ENCODE data around the gene PCNA.

DNA sequence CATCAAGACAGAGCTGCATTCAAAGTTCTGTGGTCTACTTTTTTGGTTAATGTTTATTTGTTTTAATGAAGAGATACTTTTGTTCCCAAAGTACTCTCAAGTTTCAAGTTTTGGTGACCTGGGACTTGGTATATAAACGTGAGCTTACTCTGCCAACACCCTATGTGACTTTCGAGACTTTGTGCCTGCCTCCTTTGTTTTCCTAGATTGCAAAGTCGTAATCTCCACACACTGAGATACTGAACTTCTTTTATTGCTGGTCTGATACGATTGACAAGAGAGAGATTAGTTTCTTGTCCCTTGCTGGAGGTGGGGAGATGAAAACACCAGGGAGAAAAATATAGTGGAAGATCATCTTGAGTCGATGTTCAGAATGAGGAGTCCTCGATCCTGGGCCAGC is 27.9 kb downstream of the PCNA start:
- TF ChIP-seq, protein P1, sequence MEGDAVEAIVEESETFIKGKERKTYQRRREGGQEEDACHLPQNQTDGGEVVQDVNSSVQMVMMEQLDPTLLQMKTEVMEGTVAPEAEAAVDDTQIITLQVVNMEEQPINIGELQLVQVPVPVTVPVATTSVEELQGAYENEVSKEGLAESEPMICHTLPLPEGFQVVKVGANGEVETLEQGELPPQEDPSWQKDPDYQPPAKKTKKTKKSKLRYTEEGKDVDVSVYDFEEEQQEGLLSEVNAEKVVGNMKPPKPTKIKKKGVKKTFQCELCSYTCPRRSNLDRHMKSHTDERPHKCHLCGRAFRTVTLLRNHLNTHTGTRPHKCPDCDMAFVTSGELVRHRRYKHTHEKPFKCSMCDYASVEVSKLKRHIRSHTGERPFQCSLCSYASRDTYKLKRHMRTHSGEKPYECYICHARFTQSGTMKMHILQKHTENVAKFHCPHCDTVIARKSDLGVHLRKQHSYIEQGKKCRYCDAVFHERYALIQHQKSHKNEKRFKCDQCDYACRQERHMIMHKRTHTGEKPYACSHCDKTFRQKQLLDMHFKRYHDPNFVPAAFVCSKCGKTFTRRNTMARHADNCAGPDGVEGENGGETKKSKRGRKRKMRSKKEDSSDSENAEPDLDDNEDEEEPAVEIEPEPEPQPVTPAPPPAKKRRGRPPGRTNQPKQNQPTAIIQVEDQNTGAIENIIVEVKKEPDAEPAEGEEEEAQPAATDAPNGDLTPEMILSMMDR (IDR thresholded peaks at IDR 0.05): no peak
- no peak for TF ChIP-seq POLR2A (IDR thresholded peaks at IDR 0.05)
- no peak for TF ChIP-seq POLR2AphosphoS5 (IDR thresholded peaks at IDR 0.05)
- no peak for TF ChIP-seq EP300 (IDR thresholded peaks at IDR 0.05)
